ENCODE data around the gene COBL.

COBL gene

GRCh38 chr7:51234139-51234538 lies 82.5 kb downstream of the COBL start:
- no peak for TF ChIP-seq CTCF (IDR thresholded peaks at IDR 0.05; ENCODE audit: insufficient read depth, low read length, poor library complexity, severe bottlenecking)
- DNase-seq (ENCODE audit: extremely low read depth, insufficient read length), result no peak
- no peaks in the 10 kb centered on the region for H3K36me3 ChIP-seq (ENCODE audit: control insufficient read depth, insufficient read depth, low read length)
- no peak overlapping the region for H3K4me3 ChIP-seq (replicated peaks; ENCODE audit: low read depth, low read length)
- H3K27me3 ChIP-seq (replicated peaks; ENCODE audit: control insufficient read depth, insufficient read depth, low read length), result no peaks in the 10 kb centered on the region; the same call in 1 of the 2 replicates

GRCh38 chr7:51233374-51233773 lies 83.2 kb downstream of the COBL start:
- Histone ChIP-seq H3K36me3 (ENCODE audit: control insufficient read depth, insufficient read depth, low read length) (no peaks in the 10 kb centered on the region), H3K27me3 (replicated peaks; ENCODE audit: control insufficient read depth, insufficient read depth, low read length) (no peaks in the 10 kb centered on the region; the same call in 1 of the 2 replicates), H3K4me3 (replicated peaks; ENCODE audit: low read depth, low read length) (no peak overlapping the region)
- DNase-seq (ENCODE audit: extremely low read depth, insufficient read length), result no peak
- TF ChIP-seq CTCF (IDR thresholded peaks at IDR 0.05; ENCODE audit: insufficient read depth, low read length, poor library complexity, severe bottlenecking), result no peak

GRCh38 chr7:51230723-51231122 lies 85.9 kb downstream of the COBL start:
- H3K27me3 ChIP-seq (replicated peaks; ENCODE audit: control insufficient read depth, insufficient read depth, low read length), result no peaks in the 10 kb centered on the region; the same call in 1 of the 2 replicates
- TF ChIP-seq CTCF (IDR thresholded peaks at IDR 0.05; ENCODE audit: insufficient read depth, low read length, poor library complexity, severe bottlenecking), result no peak
- DNase-seq (ENCODE audit: extremely low read depth, insufficient read length), result no peak
- no peak overlapping the region for H3K4me3 ChIP-seq (replicated peaks; ENCODE audit: low read depth, low read length)
- H3K36me3 ChIP-seq (ENCODE audit: control insufficient read depth, insufficient read depth, low read length), result no peaks in the 10 kb centered on the region

- H3K4me3 ChIP-seq (replicated peaks; ENCODE audit: low read depth, low read length), result no peak overlapping the region
- no peak for TF ChIP-seq CTCF (IDR thresholded peaks at IDR 0.05; ENCODE audit: insufficient read depth, low read length, poor library complexity, severe bottlenecking)
- no peaks in the 10 kb centered on the region for H3K36me3 ChIP-seq (ENCODE audit: control insufficient read depth, insufficient read depth, low read length)
- no peaks in the 10 kb centered on the region; the same call in 1 of the 2 replicates for H3K27me3 ChIP-seq (replicated peaks; ENCODE audit: control insufficient read depth, insufficient read depth, low read length)
- DNase-seq (ENCODE audit: extremely low read depth, insufficient read length), result no peak
These were observed 86.3 kb downstream of the COBL start for GRCh38 chr7:51230324-51230625.

GRCh38 chr7:51229620-51230323 lies 86.8 kb downstream of the COBL start:
- H3K4me3 ChIP-seq (replicated peaks; ENCODE audit: low read depth, low read length), result no peak overlapping the region
- no peaks in the 10 kb centered on the region for H3K36me3 ChIP-seq (ENCODE audit: control insufficient read depth, insufficient read depth, low read length)
- TF ChIP-seq CTCF (IDR thresholded peaks at IDR 0.05; ENCODE audit: insufficient read depth, low read length, poor library complexity, severe bottlenecking), result no peak
- no peak for DNase-seq (ENCODE audit: extremely low read depth, insufficient read length)
- H3K27me3 ChIP-seq (replicated peaks; ENCODE audit: control insufficient read depth, insufficient read depth, low read length), result no peaks in the 10 kb centered on the region; the same call in 1 of the 2 replicates

- no peak for DNase-seq (ENCODE audit: extremely low read depth, insufficient read length)
- H3K4me3 ChIP-seq (replicated peaks; ENCODE audit: low read depth, low read length), result no peak overlapping the region
- TF ChIP-seq CTCF (IDR thresholded peaks at IDR 0.05; ENCODE audit: insufficient read depth, low read length, poor library complexity, severe bottlenecking), result no peak
- H3K36me3 ChIP-seq (ENCODE audit: control insufficient read depth, insufficient read depth, low read length), result no peaks in the 10 kb centered on the region
- H3K27me3 ChIP-seq (replicated peaks; ENCODE audit: control insufficient read depth, insufficient read depth, low read length), result no peaks in the 10 kb centered on the region; the same call in 1 of the 2 replicates
These were observed 87.5 kb downstream of the COBL start for GRCh38 chr7:51229106-51229537.

All from GM06990 (cell line).